ENCODE data around the gene GOLGB1.

GRCh38 chr3:121627622-121628021, 121.9 kb downstream of the GOLGB1 start:
- TF ChIP-seq CTCF (IDR thresholded peaks at IDR 0.05; ENCODE audit: low read length) (no peak), EZH2 (optimal IDR thresholded peaks at IDR 0.05; ENCODE audit: low read depth, low read length) (no peak)

All from MM.1S (cell line).